WERI-Rb-1 (cell line): ENCODE results near the gene CFAP97D2.

ENCODE experiments used
- DNase-seq: peaks from one replicate; pipeline ENCODE4 v3.0.0-alpha.2; 2020
- H3K27ac ChIP-seq: fragments of 250-450 bp; sonication (Bioruptor Pico); 2 replicates; pipeline ENCODE4 v1.5.1; 2020; ENCODE audit warnings: mild to moderate bottlenecking, moderate library complexity
- H3K27me3 ChIP-seq: fragments of 250-450 bp; sonication (Bioruptor Pico); 2 replicates; pipeline ENCODE4 v1.5.1; 2021; ENCODE audit warnings: mild to moderate bottlenecking, low read depth, moderate library complexity; ENCODE audit not compliant: insufficient read depth, severe bottlenecking
- H3K36me3 ChIP-seq: fragments of 250-450 bp; sonication (Bioruptor Pico); 2 replicates; pipeline ENCODE4 v1.5.1; 2020; ENCODE audit warnings: mild to moderate bottlenecking, moderate library complexity
- H3K4me3 ChIP-seq: 2 replicates; pipeline ENCODE4 v1.5.1; 2011; ENCODE audit warnings: low read depth, mild to moderate bottlenecking, control low read depth, low read length
- H3K9me3 ChIP-seq: fragments of 250-450 bp; sonication (Bioruptor Pico); 2 replicates; pipeline ENCODE4 v1.5.1; 2021; ENCODE audit warnings: mild to moderate bottlenecking, moderate library complexity; ENCODE audit not compliant: severe bottlenecking
- CTCF ChIP-seq: IDR thresholded peaks from 2 replicates; pipeline ENCODE4 v1.5.1; 2011; ENCODE audit warnings: low read depth, mild to moderate bottlenecking, control low read depth, inconsistent platforms, low read length

The CFAP97D2 gene

DNA sequence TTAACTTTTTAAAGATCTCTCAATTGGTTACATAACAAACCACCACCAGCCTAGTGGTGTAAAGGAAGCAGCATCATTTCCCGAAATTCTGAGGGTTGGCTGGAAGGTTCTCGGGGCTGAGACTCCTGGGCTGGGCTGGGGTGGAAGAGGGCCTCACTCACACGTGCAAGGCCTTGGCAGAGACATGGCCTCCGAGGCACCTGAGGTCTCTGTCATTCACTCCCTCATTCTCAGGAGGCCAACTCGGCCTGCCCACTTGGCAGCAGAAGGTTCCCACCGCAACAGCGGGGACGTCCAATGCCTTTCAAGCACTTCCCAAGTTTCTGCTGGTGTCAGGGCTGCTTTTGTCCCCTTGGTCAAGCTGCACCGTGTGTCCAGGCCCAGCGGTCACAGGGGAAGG lies 28.0 kb upstream of the CFAP97D2 start:
- Histone ChIP-seq H3K27ac (no peak overlapping the region), H3K4me3 (no peak overlapping the region), H3K27me3 (no peaks in the 10 kb centered on the region), H3K36me3 (no peaks in the 10 kb centered on the region), H3K9me3 (no peaks in the 10 kb centered on the region)
- TF ChIP-seq CTCF: no peak
- DNase-seq: no peak

DNA sequence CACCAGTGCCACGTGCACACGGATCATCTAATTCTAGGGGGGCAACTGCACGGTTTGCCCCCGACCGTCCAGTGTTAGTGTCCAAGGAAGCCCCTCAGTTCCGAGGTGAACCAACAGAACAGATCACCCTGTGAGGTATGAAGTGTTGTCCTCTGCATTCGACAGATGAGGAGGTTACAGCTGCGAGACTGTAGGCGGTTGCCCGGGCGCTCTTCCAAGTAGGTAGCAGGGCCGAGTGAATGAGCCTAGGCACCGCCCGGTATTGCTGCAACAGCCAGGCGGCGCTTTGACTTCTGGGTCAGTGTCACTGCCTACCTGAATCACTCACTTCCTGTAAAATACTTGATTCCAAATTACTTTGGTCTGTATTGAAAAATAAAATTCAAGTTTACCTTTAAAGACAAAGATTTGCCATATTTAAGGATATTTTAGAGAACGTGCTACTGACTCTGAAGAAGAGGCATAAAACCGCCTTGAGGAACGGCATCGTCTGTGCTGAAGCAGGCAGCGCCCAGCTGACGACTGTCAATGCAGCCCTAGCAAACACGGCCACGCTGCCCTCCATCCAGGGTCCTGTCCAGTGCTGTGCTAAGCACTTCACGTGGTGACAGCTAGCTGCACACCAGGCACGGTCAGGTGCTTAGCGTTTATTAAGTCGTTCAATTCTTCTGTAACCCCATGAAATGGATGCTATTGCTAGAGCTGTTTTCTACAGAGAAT lies 27.3 kb upstream of the CFAP97D2 start:
- no peak for TF ChIP-seq CTCF
- no peak overlapping the region for H3K4me3 ChIP-seq
- H3K27ac ChIP-seq: no peak overlapping the region
- no peaks in the 10 kb centered on the region for H3K27me3 ChIP-seq
- no peaks in the 10 kb centered on the region for H3K9me3 ChIP-seq
- DNase-seq: no peak
- H3K36me3 ChIP-seq: no peaks in the 10 kb centered on the region

DNA sequence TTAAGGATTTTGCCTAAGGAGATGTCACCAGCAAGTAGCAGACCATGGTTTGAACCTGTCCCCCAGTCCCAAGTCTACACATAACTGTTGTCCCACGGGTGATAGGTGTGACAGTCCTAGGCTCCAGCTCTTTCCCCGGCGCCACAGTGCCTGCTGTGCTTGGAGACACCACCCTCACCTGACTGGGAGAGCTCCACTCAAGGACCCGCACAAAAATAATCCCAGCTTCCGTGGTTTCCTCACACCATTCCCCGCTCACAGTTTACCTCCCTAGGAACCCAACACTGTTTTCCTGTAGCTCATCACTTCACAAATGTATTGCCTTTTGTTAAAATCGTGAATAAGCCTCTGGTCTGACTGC lies 26.8 kb upstream of the CFAP97D2 start:
- H3K36me3 ChIP-seq: no peaks in the 10 kb centered on the region
- no peak for TF ChIP-seq CTCF
- H3K27me3 ChIP-seq: no peaks in the 10 kb centered on the region
- H3K4me3 ChIP-seq: no peak overlapping the region
- no peaks in the 10 kb centered on the region for H3K9me3 ChIP-seq
- H3K27ac ChIP-seq: no peak overlapping the region
- no peak for DNase-seq

- H3K9me3 ChIP-seq: no peaks in the 10 kb centered on the region
- no peaks in the 10 kb centered on the region for H3K27me3 ChIP-seq
- H3K36me3 ChIP-seq: no peaks in the 10 kb centered on the region
- no peak for DNase-seq
- no peak overlapping the region for H3K27ac ChIP-seq
- no peak for TF ChIP-seq CTCF
- no peak overlapping the region for H3K4me3 ChIP-seq
Observed at GRCh38 chr13:114152831-114153371, 26.2 kb upstream of the CFAP97D2 start.

- Histone ChIP-seq H3K27me3 (no peaks in the 10 kb centered on the region), H3K36me3 (no peaks in the 10 kb centered on the region), H3K9me3 (no peaks in the 10 kb centered on the region), H3K27ac (no peak overlapping the region), H3K4me3 (no peak overlapping the region)
- DNase-seq: no peak
- TF ChIP-seq CTCF: no peak
Observed at GRCh38 chr13:114153485-114154080, 25.5 kb upstream of the CFAP97D2 start.
